Fibroblast of the aortic adventitia (primary cell): ENCODE data around the gene ARHGAP42. TPM values are rescaled to one million over a fixed set of nuclear protein-coding genes. Genes with fewer than 3 reads are reported as not detected.

Experiments used
- DNase-seq: peaks from one replicate; pipeline ENCODE4 v3.0.0-alpha.2; 2010; ENCODE audit warnings: low read depth
- H3K4me3 ChIP-seq: 2 replicates; pipeline ENCODE4 v1.5.1; 2011; ENCODE audit warnings: low read depth, mild to moderate bottlenecking, control low read depth, low read length, moderate library complexity
- CTCF ChIP-seq: IDR thresholded peaks from 2 replicates; pipeline ENCODE4 v1.5.1; 2011; ENCODE audit warnings: mild to moderate bottlenecking, low read length, control low read depth, inconsistent platforms; ENCODE audit not compliant: insufficient read depth
- total RNA-seq: library from RNA; depleted of rRNA; stranded (reverse); fragments of >200 nt; gene quantifications from 2 replicates; pipeline ENCODE4 v1.2.3, GENCODE V29; 2012; ENCODE audit warnings: low replicate concordance

ARHGAP42 gene
- total RNA-seq, 1 donor: 12.6 TPM

- DNase-seq: no peak
- no peak for TF ChIP-seq CTCF
- no peak overlapping the region for H3K4me3 ChIP-seq
Observed at GRCh38 chr11:101022256-101022655, 335.2 kb downstream of the ARHGAP42 start.

GRCh38 chr11:101028644-101029043 is 341.6 kb downstream of the ARHGAP42 start:
- no peak for DNase-seq
- no peak for TF ChIP-seq CTCF
- H3K4me3 ChIP-seq: no peak overlapping the region

- H3K4me3 ChIP-seq: no peak overlapping the region
- TF ChIP-seq CTCF: no peak
- no peak for DNase-seq
Observed at GRCh38 chr11:101030015-101030414, 342.9 kb downstream of the ARHGAP42 start.

GRCh38 chr11:101030692-101031091 is 343.6 kb downstream of the ARHGAP42 start:
- DNase-seq: no peak
- TF ChIP-seq CTCF: no peak
- no peak overlapping the region for H3K4me3 ChIP-seq

- no peak for TF ChIP-seq CTCF
- H3K4me3 ChIP-seq: no peak overlapping the region
- no peak for DNase-seq
Observed at GRCh38 chr11:101031713-101032112, 344.6 kb downstream of the ARHGAP42 start.

GRCh38 chr11:101032991-101033390 is 345.9 kb downstream of the ARHGAP42 start:
- TF ChIP-seq CTCF: no peak
- no peak for DNase-seq
- no peak overlapping the region for H3K4me3 ChIP-seq

DNA sequence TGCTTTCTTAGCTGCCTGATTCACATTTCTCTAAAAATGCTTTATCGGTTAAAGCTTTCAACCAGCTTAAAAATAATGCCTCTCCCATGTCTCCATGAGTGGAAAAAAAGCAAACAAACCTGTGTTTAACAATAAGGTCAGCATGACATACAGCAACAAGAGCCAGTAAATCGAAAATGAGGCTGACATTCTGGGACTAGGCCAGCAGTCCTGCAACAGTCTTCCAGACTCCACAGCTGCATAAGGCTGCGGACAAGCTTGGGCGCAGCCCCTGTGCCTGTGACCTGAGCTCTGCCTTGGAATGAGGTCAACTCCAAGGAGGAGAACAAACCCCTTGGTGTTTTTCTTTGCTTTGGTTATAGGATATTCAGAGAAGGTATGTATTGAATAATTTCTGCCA is 347.0 kb downstream of the ARHGAP42 start:
- peak; percentile 27 for DNase-seq
- H3K4me3 ChIP-seq: no peak overlapping the region

More for the DNA sequence above, 347.0 kb downstream of the ARHGAP42 start:
- TF ChIP-seq CTCF: no peak
